GM10266 (cell line): ENCODE data around the gene POU2F3.

Experiments used
- DNase-seq: peaks from one replicate; pipeline ENCODE4 v3.0.0; 2012; ENCODE audit errors: extremely low spot score
- TF ChIP-seq, protein P1 (sequence below): IDR thresholded peaks from 2 replicates; pipeline ENCODE4 v1.5.1; 2012; ENCODE audit warnings: mild to moderate bottlenecking, low read depth; ENCODE audit not compliant: control insufficient read depth, insufficient read depth; ENCODE audit errors: missing control alignments

The POU2F3 gene

DNA sequence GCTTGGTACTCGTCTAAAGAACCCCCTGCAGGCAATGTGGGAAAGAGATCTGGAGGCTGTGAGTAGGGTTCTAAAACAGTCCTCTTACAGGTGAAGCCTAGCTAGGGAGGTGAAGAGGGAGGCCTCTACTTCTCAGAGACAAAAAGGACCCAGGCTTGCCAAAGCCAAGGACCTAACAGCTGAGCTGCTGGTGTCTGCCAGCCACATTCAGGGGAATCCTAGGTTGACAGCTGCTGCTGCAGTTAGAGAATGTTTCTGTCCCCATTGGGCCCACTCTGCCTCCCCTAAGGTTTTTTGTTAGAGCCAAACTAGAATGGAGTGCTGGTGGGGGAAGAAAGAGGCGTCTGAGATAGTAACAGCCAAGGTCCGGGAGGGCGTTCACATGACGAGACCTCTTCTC, 58.5 kb downstream of the POU2F3 start:
- DNase-seq: no peak
- TF ChIP-seq, protein P1, sequence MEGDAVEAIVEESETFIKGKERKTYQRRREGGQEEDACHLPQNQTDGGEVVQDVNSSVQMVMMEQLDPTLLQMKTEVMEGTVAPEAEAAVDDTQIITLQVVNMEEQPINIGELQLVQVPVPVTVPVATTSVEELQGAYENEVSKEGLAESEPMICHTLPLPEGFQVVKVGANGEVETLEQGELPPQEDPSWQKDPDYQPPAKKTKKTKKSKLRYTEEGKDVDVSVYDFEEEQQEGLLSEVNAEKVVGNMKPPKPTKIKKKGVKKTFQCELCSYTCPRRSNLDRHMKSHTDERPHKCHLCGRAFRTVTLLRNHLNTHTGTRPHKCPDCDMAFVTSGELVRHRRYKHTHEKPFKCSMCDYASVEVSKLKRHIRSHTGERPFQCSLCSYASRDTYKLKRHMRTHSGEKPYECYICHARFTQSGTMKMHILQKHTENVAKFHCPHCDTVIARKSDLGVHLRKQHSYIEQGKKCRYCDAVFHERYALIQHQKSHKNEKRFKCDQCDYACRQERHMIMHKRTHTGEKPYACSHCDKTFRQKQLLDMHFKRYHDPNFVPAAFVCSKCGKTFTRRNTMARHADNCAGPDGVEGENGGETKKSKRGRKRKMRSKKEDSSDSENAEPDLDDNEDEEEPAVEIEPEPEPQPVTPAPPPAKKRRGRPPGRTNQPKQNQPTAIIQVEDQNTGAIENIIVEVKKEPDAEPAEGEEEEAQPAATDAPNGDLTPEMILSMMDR: no peak

DNA sequence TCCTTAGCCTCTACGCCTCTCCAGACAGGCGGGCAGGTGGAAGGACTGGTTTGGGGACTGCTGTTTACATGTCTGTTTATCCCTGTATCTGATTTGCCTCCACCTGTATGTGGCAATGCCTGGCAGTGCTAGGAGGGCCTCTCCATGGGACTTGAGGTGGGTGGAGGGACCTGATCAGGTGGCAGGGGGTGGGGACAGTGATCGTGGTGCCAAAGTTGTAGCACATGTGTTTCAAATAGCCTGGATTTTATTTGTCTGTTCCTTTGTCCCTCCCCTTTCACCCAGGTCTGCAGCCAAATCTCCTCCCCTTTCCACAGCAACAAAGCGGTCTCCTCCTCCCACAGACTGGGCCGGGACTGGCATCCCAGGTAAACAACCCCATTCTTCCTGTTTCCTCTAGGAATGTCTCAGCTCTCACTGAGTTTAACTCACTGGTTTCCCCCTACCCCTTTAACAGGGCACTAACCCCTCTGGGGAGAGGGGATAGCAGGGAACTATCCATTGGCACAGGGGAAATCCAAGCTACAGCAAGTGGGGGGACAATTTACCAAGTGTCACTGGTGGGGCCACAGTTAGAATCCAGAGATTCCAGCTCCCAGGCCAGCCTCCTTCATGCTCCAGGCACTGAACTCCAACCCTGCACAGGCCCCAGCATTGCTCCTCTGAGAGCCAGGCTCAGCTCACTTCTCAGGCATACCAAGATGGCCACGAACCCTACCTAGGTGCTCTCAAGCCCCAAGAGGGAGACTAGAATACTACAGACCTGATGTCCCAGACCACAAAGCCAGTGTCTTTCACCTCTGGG, 62.3 kb downstream of the POU2F3 start:
- DNase-seq: no peak
- TF ChIP-seq, protein P1: no peak

DNA sequence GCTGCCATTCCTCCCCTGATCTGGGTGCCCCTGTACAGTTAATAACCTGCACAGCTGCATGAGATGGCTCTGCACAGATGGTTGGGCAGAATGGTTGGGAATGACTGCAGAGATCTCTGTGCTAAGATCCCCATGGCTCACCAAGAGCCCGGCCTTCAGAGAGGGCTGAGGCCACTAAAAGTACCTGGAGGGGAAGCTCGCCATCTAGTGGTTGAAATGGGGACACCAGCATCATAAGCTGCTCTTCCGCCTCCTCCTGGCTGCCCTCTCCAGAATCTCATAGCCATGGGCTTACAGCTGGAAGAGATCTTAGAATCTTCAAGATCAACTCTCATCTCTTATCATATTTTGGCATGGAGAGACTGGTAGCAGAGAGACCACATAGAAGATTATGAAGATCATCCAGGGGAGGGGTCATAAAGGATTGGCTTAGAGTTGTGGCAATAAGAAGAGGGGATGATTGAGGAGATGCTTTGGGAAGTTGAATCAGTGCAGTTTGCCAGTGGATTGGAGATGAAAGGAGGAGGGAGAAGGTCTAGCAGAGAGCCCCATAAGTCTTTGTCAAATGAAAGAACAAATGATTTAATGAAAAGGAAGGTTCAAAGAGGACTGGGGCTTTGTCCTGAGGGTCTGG, 63.2 kb downstream of the POU2F3 start:
- DNase-seq: peak; percentile 75
- TF ChIP-seq, protein P1: peak; percentile 92

DNA sequence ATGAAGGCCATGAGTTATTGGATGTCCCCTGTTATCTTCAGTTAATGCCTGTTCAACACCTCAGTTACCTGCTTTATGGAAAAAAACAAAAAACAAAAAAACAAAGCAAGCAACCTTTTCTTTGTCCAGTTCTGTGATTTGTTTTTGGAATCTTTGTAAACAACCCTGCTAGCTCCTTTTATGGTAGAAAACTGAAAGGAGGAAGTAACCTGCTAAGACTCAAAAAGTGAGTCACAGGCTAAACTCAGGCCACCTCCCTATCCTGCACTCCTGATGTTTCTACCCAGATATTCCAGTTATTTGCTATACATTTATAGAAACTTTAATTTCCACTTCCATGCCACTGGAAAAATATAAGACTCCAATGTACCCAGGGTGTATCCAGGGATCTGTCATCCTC, 64.6 kb downstream of the POU2F3 start:
- DNase-seq: no peak
- TF ChIP-seq, protein P1: no peak

DNA sequence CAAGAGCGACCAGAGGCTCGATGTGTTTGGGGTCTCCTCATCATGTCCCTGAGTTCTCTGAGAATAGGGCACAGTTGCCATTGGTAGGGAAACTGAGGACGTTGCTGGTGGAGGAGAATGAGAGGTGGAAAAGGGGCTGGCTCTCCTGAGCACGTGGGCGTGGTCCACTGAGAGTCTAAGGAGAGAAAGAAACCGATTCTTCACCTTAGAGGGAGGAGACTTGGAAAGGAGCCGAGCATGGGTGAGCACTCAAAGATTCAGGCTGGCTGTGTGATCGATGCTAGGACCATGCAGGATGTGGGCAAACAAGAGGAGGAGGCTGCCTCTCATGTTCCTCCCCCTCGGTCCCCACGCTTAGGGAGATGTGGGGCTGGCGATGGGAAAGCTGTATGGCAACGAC, 65.3 kb downstream of the POU2F3 start:
- TF ChIP-seq, protein P1: no peak
- DNase-seq: no peak

DNA sequence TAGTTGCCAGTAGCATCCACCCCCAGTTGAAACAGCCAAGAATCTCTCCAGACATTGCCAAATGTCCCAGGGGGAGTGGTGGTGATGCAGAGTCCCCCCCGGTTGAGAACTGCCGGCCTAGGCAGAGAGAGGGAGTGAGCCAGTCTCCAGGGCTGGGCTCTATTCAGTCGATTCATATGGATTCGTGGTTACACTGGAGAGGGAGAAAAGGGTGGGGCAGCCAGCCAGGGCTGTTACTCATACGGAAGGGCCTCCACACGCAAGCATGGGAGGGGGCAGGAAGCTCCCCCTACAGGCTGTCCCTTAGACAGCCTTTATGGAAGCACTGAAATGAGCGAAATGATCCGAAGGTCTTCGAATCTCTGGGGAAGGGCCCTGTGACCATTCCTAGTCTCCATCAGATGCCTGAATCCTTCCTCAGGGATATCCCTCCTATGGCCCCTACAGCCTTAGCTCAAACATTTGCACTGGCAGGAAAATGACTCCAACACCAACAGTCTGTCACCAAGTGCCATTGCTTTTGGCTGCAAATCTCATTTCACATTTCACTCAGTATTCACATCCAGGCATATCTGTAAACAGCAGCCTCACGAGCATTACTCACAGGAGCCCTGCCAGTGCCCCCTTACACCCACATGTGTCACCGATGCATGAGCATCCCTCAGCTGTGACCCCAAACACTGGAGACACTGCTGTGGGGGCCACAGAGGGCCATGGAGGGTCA, 66.7 kb downstream of the POU2F3 start:
- no peak for DNase-seq
- TF ChIP-seq, protein P1: no peak
